PC-3 (cell line): Measurements from ENCODE around the gene ANKRD52. TPM values are rescaled to one million over a fixed set of nuclear protein-coding genes. Genes with fewer than 3 reads are reported as not detected.

ENCODE experiments used
- ATAC-seq: fragments of 200-7000 bp; cut with Tn5 transposase; 2 replicates; pipeline ENCODE4 v1.9.1; 2020; ENCODE audit warnings: mild to moderate bottlenecking, moderate library complexity
- BruUV-seq: library from RNA; stranded (reverse); fragments of 400-500 nt; replicated peaks from 2 replicates; lab custom pipeline; 2021; lab: Mats Ljungman, UMichigan
- CTCF ChIA-PET: fragments of 300-600 bp; sonication (Branson Sonifier 250); formaldehyde crosslinking; loops from one replicate; lab custom pipeline; 2022; ENCODE audit warnings: antibody characterized with exemption; lab: Charles Lee
- POLR2A ChIA-PET: fragments of 300-600 bp; sonication (Branson Sonifier 250); formaldehyde crosslinking; loops from one replicate; lab custom pipeline; 2022; ENCODE audit warnings: antibody characterized with exemption; ENCODE audit not compliant: unreplicated experiment; lab: Charles Lee
- DNase-seq: peaks from one replicate; pipeline ENCODE4 v3.0.0-alpha.2; 2015
- H2AFZ ChIP-seq: fragments of 300-600 bp; sonication (generic); 2 replicates; pipeline ENCODE4 v1.6.0; 2016; ENCODE audit warnings: antibody characterized with exemption, low read length
- H3F3A ChIP-seq: fragments of 300-600 bp; sonication (generic); one replicate; pipeline ENCODE4 v1.6.0; 2017; ENCODE audit warnings: antibody characterized with exemption, low read length, control low read depth, mild to moderate bottlenecking; ENCODE audit not compliant: unreplicated experiment
- H3K27ac ChIP-seq: fragments of 300-600 bp; sonication (generic); 2 replicates; pipeline ENCODE4 v1.5.1; 2016; ENCODE audit warnings: mild to moderate bottlenecking, low read length
- H3K27me3 ChIP-seq: fragments of 300-600 bp; sonication (generic); 2 replicates; pipeline ENCODE4 v1.6.1; 2016; ENCODE audit warnings: low read length, mixed read lengths
- H3K36me3 ChIP-seq: fragments of 300-600 bp; sonication (generic); 2 replicates; pipeline ENCODE4 v1.6.1; 2016; ENCODE audit warnings: low read depth, mixed run types, low read length, mixed read lengths
- H3K4me1 ChIP-seq: fragments of 300-600 bp; sonication (generic); 2 replicates; pipeline ENCODE4 v1.5.1; 2016; ENCODE audit warnings: low read length; ENCODE audit not compliant: insufficient read depth
- H3K4me2 ChIP-seq: fragments of 300-600 bp; sonication (generic); 2 replicates; pipeline ENCODE4 v1.6.0; 2016; ENCODE audit warnings: low read length
- H3K4me3 ChIP-seq: fragments of 300-600 bp; sonication (generic); 2 replicates; pipeline ENCODE4 v1.5.1; 2016; ENCODE audit warnings: mild to moderate bottlenecking, low read length, mixed read lengths
- H3K79me2 ChIP-seq: fragments of 300-600 bp; sonication (generic); 2 replicates; pipeline ENCODE4 v1.6.1; 2017; ENCODE audit warnings: low read length, mixed read lengths
- H3K9ac ChIP-seq: fragments of 300-600 bp; sonication (generic); 2 replicates; pipeline ENCODE4 v1.6.0; 2016; ENCODE audit warnings: mild to moderate bottlenecking, low read length
- H3K9me2 ChIP-seq: fragments of 300-600 bp; sonication (generic); replicated peaks from 2 replicates; pipeline ENCODE4 v1.6.1; 2016; ENCODE audit warnings: mixed run types, low read length, mixed read lengths
- H3K9me3 ChIP-seq: fragments of 300-600 bp; sonication (generic); 2 replicates; pipeline ENCODE4 v1.6.1; 2016; ENCODE audit warnings: low read length, mixed read lengths
- H4K20me1 ChIP-seq: fragments of 300-600 bp; sonication (generic); 2 replicates; pipeline ENCODE4 v1.6.1; 2016; ENCODE audit warnings: low read length, mixed read lengths
- EZH2 ChIP-seq: fragments of 300-600 bp; sonication (generic); IDR thresholded peaks from one replicate; pipeline ENCODE4 v1.6.1; 2017; ENCODE audit warnings: antibody characterized with exemption, mild to moderate bottlenecking, low read length; ENCODE audit not compliant: unreplicated experiment
- EZH2phosphoT487 ChIP-seq: fragments of 300-600 bp; sonication (generic); IDR thresholded peaks from 2 replicates; pipeline ENCODE4 v1.6.1; 2018; ENCODE audit warnings: mild to moderate bottlenecking, antibody characterized with exemption, low read length, borderline replicate concordance
- intact Hi-C: fragments of 100-400 bp; cut with micrococcal nuclease; formaldehyde crosslinking; loops from 2 replicates; pipeline ENCODE4 v1.9.0; 2023
- total RNA-seq: library from RNA; depleted of rRNA; stranded (reverse); fragments of >200 nt; gene quantifications from 2 replicates; pipeline ENCODE4 v1.2.3, GENCODE V29; 2014
- TF ChIP-seq, protein P1 (sequence below): fragments of 300-600 bp; sonication (generic); conservative IDR thresholded peaks from 2 replicates; pipeline ENCODE4 v1.5.1; 2017; ENCODE audit warnings: antibody characterized with exemption, low read depth, mild to moderate bottlenecking, low read length

ANKRD52 gene
- total RNA-seq, 1 experiment from 2014 or later: 19.1 TPM

DNA sequence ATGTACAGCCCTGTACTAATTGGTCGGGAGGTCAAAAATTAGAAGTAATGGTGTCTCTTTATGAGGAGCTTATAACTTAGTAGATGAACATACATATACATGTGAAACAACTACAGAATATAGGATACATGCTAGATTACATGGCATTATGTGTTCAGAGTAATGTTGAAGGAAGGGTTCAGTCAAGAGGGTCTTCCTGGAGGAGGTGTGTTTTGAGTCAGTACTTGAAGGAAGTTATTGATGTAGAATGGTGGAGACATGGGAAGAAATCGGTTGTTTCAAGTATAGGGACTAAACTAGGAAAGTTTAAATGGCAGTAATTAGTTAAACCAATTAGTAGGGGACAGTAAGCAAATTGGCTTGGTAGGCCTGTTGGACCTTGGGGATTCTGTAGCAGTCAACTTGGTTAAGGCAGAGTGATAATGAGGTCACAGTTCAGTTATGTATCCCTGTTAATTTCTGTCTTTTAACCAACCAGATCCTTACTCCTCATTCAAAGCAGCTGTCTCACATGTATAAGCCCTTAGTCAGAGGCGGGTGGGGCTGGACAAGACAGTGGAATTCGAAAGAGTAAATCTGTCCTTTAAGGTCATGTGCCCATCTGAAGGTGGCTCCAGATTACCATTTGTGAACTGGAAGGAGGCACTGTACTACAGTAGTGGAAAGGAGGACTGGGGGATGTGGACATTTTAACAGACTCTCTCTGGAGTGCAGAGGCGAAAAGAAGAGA lies 3.5 kb upstream of the ANKRD52 start:
- no peak overlapping the region for H3K9ac ChIP-seq
- ATAC-seq: peak; percentile 55
- BruUV-seq: no TSS peak
- H3F3A ChIP-seq: no peaks in the 10 kb centered on the region
- peaks cover 14% of the 10 kb centered on the region for H3K79me2 ChIP-seq
- peaks cover 24% of the 10 kb centered on the region for H3K4me1 ChIP-seq
- intact Hi-C loops: no loop called here
- TF ChIP-seq, protein P1, sequence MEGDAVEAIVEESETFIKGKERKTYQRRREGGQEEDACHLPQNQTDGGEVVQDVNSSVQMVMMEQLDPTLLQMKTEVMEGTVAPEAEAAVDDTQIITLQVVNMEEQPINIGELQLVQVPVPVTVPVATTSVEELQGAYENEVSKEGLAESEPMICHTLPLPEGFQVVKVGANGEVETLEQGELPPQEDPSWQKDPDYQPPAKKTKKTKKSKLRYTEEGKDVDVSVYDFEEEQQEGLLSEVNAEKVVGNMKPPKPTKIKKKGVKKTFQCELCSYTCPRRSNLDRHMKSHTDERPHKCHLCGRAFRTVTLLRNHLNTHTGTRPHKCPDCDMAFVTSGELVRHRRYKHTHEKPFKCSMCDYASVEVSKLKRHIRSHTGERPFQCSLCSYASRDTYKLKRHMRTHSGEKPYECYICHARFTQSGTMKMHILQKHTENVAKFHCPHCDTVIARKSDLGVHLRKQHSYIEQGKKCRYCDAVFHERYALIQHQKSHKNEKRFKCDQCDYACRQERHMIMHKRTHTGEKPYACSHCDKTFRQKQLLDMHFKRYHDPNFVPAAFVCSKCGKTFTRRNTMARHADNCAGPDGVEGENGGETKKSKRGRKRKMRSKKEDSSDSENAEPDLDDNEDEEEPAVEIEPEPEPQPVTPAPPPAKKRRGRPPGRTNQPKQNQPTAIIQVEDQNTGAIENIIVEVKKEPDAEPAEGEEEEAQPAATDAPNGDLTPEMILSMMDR: no peak
- TF ChIP-seq EZH2: no peak
- TF ChIP-seq EZH2phosphoT487: no peak
- peak; percentile 87 for DNase-seq
- POLR2A ChIA-PET: no interaction called here
- H4K20me1 ChIP-seq: peaks cover 6% of the 10 kb centered on the region; the same call in 1 of the 2 replicates
- H3K27me3 ChIP-seq: no peaks in the 10 kb centered on the region
- no peak overlapping the region for H3K4me3 ChIP-seq
- CTCF ChIA-PET: no interaction called here
- H2AFZ ChIP-seq: peak overlapping the region; percentile 33; the same call in 1 of the 2 replicates
- H3K9me2 ChIP-seq: no peaks in the 10 kb centered on the region
- H3K4me2 ChIP-seq: peak overlapping the region; percentile 57
- no peaks in the 10 kb centered on the region for H3K36me3 ChIP-seq
- H3K27ac ChIP-seq: peak overlapping the region; percentile 47
- H3K9me3 ChIP-seq: no peaks in the 10 kb centered on the region

GRCh38 chr12:56260921-56261320 lies 2.7 kb upstream of the ANKRD52 start:
- CTCF ChIA-PET: no interaction called here
- intact Hi-C loops: no loop called here
- no TSS peak for BruUV-seq
- POLR2A ChIA-PET: no interaction called here
- peaks cover under 1% of the 10 kb centered on the region; the same call in 1 of the 2 replicates for H3K36me3 ChIP-seq
- H3K4me3 ChIP-seq: no peak overlapping the region
- no peak overlapping the region for H2AFZ ChIP-seq
- DNase-seq (no peak), ATAC-seq (no peak)
- no peaks in the 10 kb centered on the region for H3K9me2 ChIP-seq
- peaks cover 21% of the 10 kb centered on the region for H3K79me2 ChIP-seq
- peaks cover 31% of the 10 kb centered on the region for H3K4me1 ChIP-seq
- peaks cover 12% of the 10 kb centered on the region; the same call in 1 of the 2 replicates for H4K20me1 ChIP-seq
- H3F3A ChIP-seq: no peaks in the 10 kb centered on the region
- H3K27me3 ChIP-seq: no peaks in the 10 kb centered on the region
- H3K9me3 ChIP-seq: no peaks in the 10 kb centered on the region
- TF ChIP-seq, protein P1: no peak
- H3K9ac ChIP-seq: no peak overlapping the region
- no peak overlapping the region for H3K4me2 ChIP-seq
- H3K27ac ChIP-seq: peak overlapping the region; percentile 47; the same call in 1 of the 2 replicates

GRCh38 chr12:56260380-56260779 lies 2.2 kb upstream of the ANKRD52 start:
- H4K20me1 ChIP-seq: peaks cover 12% of the 10 kb centered on the region; the same call in 1 of the 2 replicates
- H3K79me2 ChIP-seq: peaks cover 27% of the 10 kb centered on the region
- BruUV-seq: no TSS peak
- H3K4me2 ChIP-seq: no peak overlapping the region
- no peak overlapping the region for H2AFZ ChIP-seq
- no peak overlapping the region for H3K4me3 ChIP-seq
- H3K9me2 ChIP-seq: no peaks in the 10 kb centered on the region
- H3K27me3 ChIP-seq: no peaks in the 10 kb centered on the region
- no peaks in the 10 kb centered on the region for H3F3A ChIP-seq
- POLR2A ChIA-PET: no interaction called here
- TF ChIP-seq, protein P1: no peak
- TF ChIP-seq EZH2phosphoT487 (no peak), EZH2 (no peak)
- peaks cover 5% of the 10 kb centered on the region; the same call in 1 of the 2 replicates for H3K36me3 ChIP-seq
- no peak overlapping the region for H3K9ac ChIP-seq
- peaks cover 31% of the 10 kb centered on the region for H3K4me1 ChIP-seq
- ATAC-seq (no peak), DNase-seq (no peak)
- CTCF ChIA-PET: no interaction called here
- intact Hi-C loops: no loop called here
- no peak overlapping the region for H3K27ac ChIP-seq
- H3K9me3 ChIP-seq: no peaks in the 10 kb centered on the region
